Muscle of leg (tissue), 11 donors: Measurements from ENCODE around the gene SLC25A13. TPM values are rescaled to one million over a fixed set of nuclear protein-coding genes. Genes with fewer than 3 reads are reported as not detected.

Experiments used
- DNase-seq: peaks from one replicate; pipeline ENCODE4 v3.0.0; 2013
- H3K27ac ChIP-seq: one replicate; pipeline ENCODE4 v1.5.1; 2013; ENCODE audit warnings: mild to moderate bottlenecking, low read length, control low read depth
- H3K27me3 ChIP-seq: one replicate; pipeline ENCODE4 v1.6.1; 2013; ENCODE audit warnings: low read length; ENCODE audit not compliant: control insufficient read depth, insufficient read depth
- H3K36me3 ChIP-seq: one replicate; pipeline ENCODE4 v1.6.1; 2013; ENCODE audit warnings: low read length; ENCODE audit not compliant: control insufficient read depth, insufficient read depth
- H3K4me1 ChIP-seq: one replicate; pipeline ENCODE4 v1.6.1; 2013; ENCODE audit warnings: low read length; ENCODE audit not compliant: control insufficient read depth, insufficient read depth
- H3K4me3 ChIP-seq: one replicate; pipeline ENCODE4 v1.5.1; 2013; ENCODE audit warnings: low read length, control low read depth
- H3K9me3 ChIP-seq: replicated peaks from 2 replicates; pipeline ENCODE4 v1.6.1; 2013; ENCODE audit warnings: low read depth, low read length; ENCODE audit not compliant: control insufficient read depth
- WGBS: methylation state at CpG from one replicate; pipeline ENCODE4 v1.1.5; 2013; ENCODE audit warnings: missing lambda C conversion rate; ENCODE audit not compliant: insufficient coverage; 5-methylcytosine and 5-hydroxymethylcytosine counted together
- polyA plus RNA-seq, 8 donors: library from polyadenylated mRNA; unstranded; fragments of 120-200 nt; gene quantifications; one replicate each; pipeline versions ENCODE4 v1.2.1 to v1.2.3, GENCODE V29; 2013; ENCODE audit warnings: inconsistent platforms in 1 of 8, low replicate concordance in 1 of 8; ENCODE audit not compliant: insufficient read length in 8 of 8, insufficient read depth in 1 of 8
- total RNA-seq: library from RNA; stranded (reverse); fragments of 120-200 nt; gene quantifications from one replicate; pipeline ENCODE4 v1.2.4, GENCODE V29; 2013

SLC25A13 gene
- total and polyA plus RNA-seq, 9 donors: 9.4 to 13.8 (median 12.2) TPM

GRCh38 chr7:96346293-96346953 lies 24.5 kb upstream of the SLC25A13 start:
- no peak for DNase-seq
- Histone ChIP-seq H3K4me1 (no peaks in the 10 kb centered on the region), H3K27ac (no peak overlapping the region), H3K27me3 (no peaks in the 10 kb centered on the region), H3K9me3 (no peaks in the 10 kb centered on the region), H3K36me3 (no peaks in the 10 kb centered on the region), H3K4me3 (no peak overlapping the region)
- WGBS: 37% methylated on average over 3 of the region's 5 CpGs

GRCh38 chr7:96344236-96344635 lies 22.3 kb upstream of the SLC25A13 start:
- Histone ChIP-seq H3K36me3 (no peaks in the 10 kb centered on the region), H3K4me1 (no peaks in the 10 kb centered on the region), H3K27me3 (no peaks in the 10 kb centered on the region), H3K4me3 (no peak overlapping the region), H3K9me3 (no peaks in the 10 kb centered on the region), H3K27ac (no peak overlapping the region)
- WGBS: no CpG with 5 or more reads among the region's 2 CpGs
- no peak for DNase-seq

- Histone ChIP-seq H3K4me1 (no peaks in the 10 kb centered on the region), H3K27ac (no peak overlapping the region), H3K27me3 (no peaks in the 10 kb centered on the region), H3K36me3 (no peaks in the 10 kb centered on the region), H3K9me3 (no peaks in the 10 kb centered on the region), H3K4me3 (no peak overlapping the region)
- no peak for DNase-seq
- WGBS: 0% methylated on average over 1 of the region's 1 CpG
Observed at GRCh38 chr7:96342049-96342448, 20.2 kb upstream of the SLC25A13 start.

GRCh38 chr7:96337519-96337918 lies 15.6 kb upstream of the SLC25A13 start:
- Histone ChIP-seq H3K4me1 (no peaks in the 10 kb centered on the region), H3K9me3 (peaks cover 2% of the 10 kb centered on the region), H3K4me3 (no peak overlapping the region), H3K36me3 (no peaks in the 10 kb centered on the region), H3K27me3 (no peaks in the 10 kb centered on the region), H3K27ac (no peak overlapping the region)
- peak; percentile 74 for DNase-seq

GRCh38 chr7:96332325-96332724 lies 10.4 kb upstream of the SLC25A13 start:
- WGBS: 50% methylated on average over 1 of the region's 3 CpGs

GRCh38 chr7:96331775-96332174 lies 9.9 kb upstream of the SLC25A13 start:
- H3K9me3 ChIP-seq: peaks cover 2% of the 10 kb centered on the region
- H3K4me1 ChIP-seq: no peaks in the 10 kb centered on the region
- H3K27me3 ChIP-seq: no peaks in the 10 kb centered on the region
- H3K4me3 ChIP-seq: no peak overlapping the region
- DNase-seq: no peak
- no peak overlapping the region for H3K27ac ChIP-seq
- 100% methylated on average over 2 of the region's 3 CpGs for WGBS
- no peaks in the 10 kb centered on the region for H3K36me3 ChIP-seq

More at GRCh38 chr7:96332325-96332724, 10.4 kb upstream of the SLC25A13 start:
- no peaks in the 10 kb centered on the region for H3K27me3 ChIP-seq
- no peaks in the 10 kb centered on the region for H3K4me1 ChIP-seq
- H3K4me3 ChIP-seq: no peak overlapping the region
- no peaks in the 10 kb centered on the region for H3K36me3 ChIP-seq
- DNase-seq: no peak
- peaks cover 2% of the 10 kb centered on the region for H3K9me3 ChIP-seq
- H3K27ac ChIP-seq: no peak overlapping the region

GRCh38 chr7:96331233-96331632 lies 9.3 kb upstream of the SLC25A13 start:
- Histone ChIP-seq H3K9me3 (peaks cover 2% of the 10 kb centered on the region), H3K4me1 (no peaks in the 10 kb centered on the region), H3K27me3 (no peaks in the 10 kb centered on the region), H3K36me3 (no peaks in the 10 kb centered on the region), H3K27ac (no peak overlapping the region), H3K4me3 (no peak overlapping the region)
- WGBS: 100% methylated on average over 1 of the region's 2 CpGs
- DNase-seq: no peak

- DNase-seq: no peak
- H3K4me1 ChIP-seq: no peaks in the 10 kb centered on the region
- no peak overlapping the region for H3K4me3 ChIP-seq
- no peak overlapping the region for H3K27ac ChIP-seq
- H3K9me3 ChIP-seq: peaks cover 2% of the 10 kb centered on the region
- no peaks in the 10 kb centered on the region for H3K36me3 ChIP-seq
- H3K27me3 ChIP-seq: no peaks in the 10 kb centered on the region
- WGBS: 38% methylated on average over 1 of the region's 2 CpGs
Observed at GRCh38 chr7:96330193-96330592, 8.3 kb upstream of the SLC25A13 start.

- Histone ChIP-seq H3K27me3 (no peaks in the 10 kb centered on the region), H3K27ac (no peak overlapping the region), H3K9me3 (peaks cover 2% of the 10 kb centered on the region), H3K4me1 (no peaks in the 10 kb centered on the region), H3K4me3 (no peak overlapping the region), H3K36me3 (no peaks in the 10 kb centered on the region)
- WGBS: 40% methylated on average over 1 of the region's 1 CpG
- DNase-seq: no peak
Observed at GRCh38 chr7:96329241-96329640, 7.3 kb upstream of the SLC25A13 start.

- no peaks in the 10 kb centered on the region for H3K9me3 ChIP-seq
- no peak overlapping the region for H3K27ac ChIP-seq
- H3K4me3 ChIP-seq: no peak overlapping the region
- H3K4me1 ChIP-seq: no peaks in the 10 kb centered on the region
- no peak for DNase-seq
- no peaks in the 10 kb centered on the region for H3K36me3 ChIP-seq
- no peaks in the 10 kb centered on the region for H3K27me3 ChIP-seq
- WGBS: no CpG with 5 or more reads among the region's 1 CpG
Observed at GRCh38 chr7:96328016-96328415, 6.1 kb upstream of the SLC25A13 start.

- 56% methylated on average over 2 of the region's 3 CpGs for whole genome bisulfite sequencing
Observed at GRCh38 chr7:96327429-96327828, 5.5 kb upstream of the SLC25A13 start.

More at GRCh38 chr7:96327429-96327828, 5.5 kb upstream of the SLC25A13 start:
- DNase-seq: no peak
- no peak overlapping the region for H3K27ac ChIP-seq
- H3K27me3 ChIP-seq: no peaks in the 10 kb centered on the region
- no peaks in the 10 kb centered on the region for H3K36me3 ChIP-seq
- no peak overlapping the region for H3K4me3 ChIP-seq
- peaks cover 2% of the 10 kb centered on the region for H3K4me1 ChIP-seq
- no peaks in the 10 kb centered on the region for H3K9me3 ChIP-seq
